ENCODE data around the gene STEAP2.

The STEAP2 gene

DNA sequence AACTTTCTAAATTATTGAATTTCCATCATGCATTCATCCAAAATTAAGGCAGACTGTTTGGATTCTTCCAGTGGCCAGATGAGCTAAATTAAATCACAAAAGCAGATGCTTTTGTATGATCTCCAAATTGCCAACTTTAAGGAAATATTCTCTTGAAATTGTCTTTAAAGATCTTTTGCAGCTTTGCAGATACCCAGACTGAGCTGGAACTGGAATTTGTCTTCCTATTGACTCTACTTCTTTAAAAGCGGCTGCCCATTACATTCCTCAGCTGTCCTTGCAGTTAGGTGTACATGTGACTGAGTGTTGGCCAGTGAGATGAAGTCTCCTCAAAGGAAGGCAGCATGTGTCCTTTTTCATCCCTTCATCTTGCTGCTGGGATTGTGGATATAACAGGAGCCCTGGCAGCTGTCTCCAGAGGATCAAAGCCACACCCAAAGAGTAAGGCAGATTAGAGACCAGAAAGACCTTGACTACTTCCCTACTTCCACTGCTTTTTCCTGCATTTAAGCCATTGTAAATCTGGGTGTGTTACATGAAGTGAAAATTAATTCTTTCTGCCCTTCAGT is 25.3 kb downstream of the STEAP2 start:
- TF ChIP-seq, protein P1, sequence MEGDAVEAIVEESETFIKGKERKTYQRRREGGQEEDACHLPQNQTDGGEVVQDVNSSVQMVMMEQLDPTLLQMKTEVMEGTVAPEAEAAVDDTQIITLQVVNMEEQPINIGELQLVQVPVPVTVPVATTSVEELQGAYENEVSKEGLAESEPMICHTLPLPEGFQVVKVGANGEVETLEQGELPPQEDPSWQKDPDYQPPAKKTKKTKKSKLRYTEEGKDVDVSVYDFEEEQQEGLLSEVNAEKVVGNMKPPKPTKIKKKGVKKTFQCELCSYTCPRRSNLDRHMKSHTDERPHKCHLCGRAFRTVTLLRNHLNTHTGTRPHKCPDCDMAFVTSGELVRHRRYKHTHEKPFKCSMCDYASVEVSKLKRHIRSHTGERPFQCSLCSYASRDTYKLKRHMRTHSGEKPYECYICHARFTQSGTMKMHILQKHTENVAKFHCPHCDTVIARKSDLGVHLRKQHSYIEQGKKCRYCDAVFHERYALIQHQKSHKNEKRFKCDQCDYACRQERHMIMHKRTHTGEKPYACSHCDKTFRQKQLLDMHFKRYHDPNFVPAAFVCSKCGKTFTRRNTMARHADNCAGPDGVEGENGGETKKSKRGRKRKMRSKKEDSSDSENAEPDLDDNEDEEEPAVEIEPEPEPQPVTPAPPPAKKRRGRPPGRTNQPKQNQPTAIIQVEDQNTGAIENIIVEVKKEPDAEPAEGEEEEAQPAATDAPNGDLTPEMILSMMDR (IDR thresholded peaks at IDR 0.05): no peak
- Histone ChIP-seq H3K4me2 (ENCODE audit: low read length) (no peak overlapping the region), H3K27ac (no peak overlapping the region), H3K4me1 (no peaks in the 10 kb centered on the region), H3K36me3 (ENCODE audit: control insufficient read depth, insufficient read depth, low read length) (no peaks in the 10 kb centered on the region), H3K9me3 (ENCODE audit: control insufficient read depth, low read length) (no peaks in the 10 kb centered on the region), H3K79me2 (no peaks in the 10 kb centered on the region), H2AFZ (no peak overlapping the region), H3K4me3 (ENCODE audit: low read depth, low read length) (no peak overlapping the region), H3K27me3 (ENCODE audit: control insufficient read depth, insufficient read depth, low read length) (no peaks in the 10 kb centered on the region), H3K9ac (no peak overlapping the region)

DNA sequence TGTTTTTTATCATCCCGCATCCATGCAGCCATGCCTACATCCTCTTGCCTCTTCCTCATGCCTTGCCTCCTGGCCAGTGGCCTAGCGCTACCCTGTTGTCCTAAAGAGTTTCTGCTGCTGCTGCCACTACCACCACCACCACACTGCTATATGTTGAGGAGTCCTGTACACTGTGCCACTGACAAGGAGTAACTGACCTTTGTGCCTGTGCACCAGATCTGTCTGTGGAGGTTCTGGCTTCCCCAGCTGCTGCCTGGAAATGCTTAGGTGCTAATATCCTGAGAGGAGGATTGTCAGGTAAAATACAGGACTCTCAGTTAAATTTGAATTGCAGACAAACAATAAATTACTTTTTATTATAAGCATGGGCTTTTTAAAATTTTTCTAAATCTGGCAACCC is 26.5 kb downstream of the STEAP2 start:
- no peak overlapping the region for H3K4me3 ChIP-seq (ENCODE audit: low read depth, low read length)
- no peaks in the 10 kb centered on the region for H3K79me2 ChIP-seq
- no peaks in the 10 kb centered on the region for H3K4me1 ChIP-seq
- TF ChIP-seq, protein P1 (IDR thresholded peaks at IDR 0.05): no peak
- no peak overlapping the region for H3K9ac ChIP-seq
- no peak overlapping the region for H2AFZ ChIP-seq
- no peaks in the 10 kb centered on the region for H3K27me3 ChIP-seq (ENCODE audit: control insufficient read depth, insufficient read depth, low read length)
- H3K36me3 ChIP-seq (ENCODE audit: control insufficient read depth, insufficient read depth, low read length): no peaks in the 10 kb centered on the region
- H3K9me3 ChIP-seq (ENCODE audit: control insufficient read depth, low read length): no peaks in the 10 kb centered on the region
- no peak overlapping the region for H3K27ac ChIP-seq
- no peak overlapping the region for H3K4me2 ChIP-seq (ENCODE audit: low read length)

DNA sequence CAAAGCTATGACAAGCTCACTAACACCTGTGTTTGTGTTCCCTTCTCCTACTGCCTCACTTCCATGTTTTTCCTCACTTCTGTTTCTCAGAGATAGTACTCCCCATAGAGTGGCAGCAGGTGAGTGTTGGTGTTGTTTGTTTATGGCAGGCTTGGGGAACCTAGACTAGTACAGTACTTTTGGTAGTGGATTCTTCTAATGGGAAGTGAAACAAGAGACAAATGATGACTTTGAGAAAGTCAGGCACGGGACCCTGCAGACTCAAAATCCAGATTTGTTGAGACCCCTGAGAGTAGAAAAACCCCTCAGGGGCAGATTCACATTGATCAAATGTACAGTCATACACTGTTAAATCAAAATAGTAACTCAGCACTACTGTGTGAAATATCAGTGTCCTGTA is 27.0 kb downstream of the STEAP2 start:
- no peaks in the 10 kb centered on the region for H3K36me3 ChIP-seq (ENCODE audit: control insufficient read depth, insufficient read depth, low read length)
- no peak overlapping the region for H3K4me3 ChIP-seq (ENCODE audit: low read depth, low read length)
- TF ChIP-seq, protein P1 (IDR thresholded peaks at IDR 0.05): no peak
- H2AFZ ChIP-seq: no peak overlapping the region
- no peak overlapping the region for H3K9ac ChIP-seq
- no peak overlapping the region for H3K27ac ChIP-seq
- H3K4me2 ChIP-seq (ENCODE audit: low read length): no peak overlapping the region
- H3K4me1 ChIP-seq: no peaks in the 10 kb centered on the region
- H3K27me3 ChIP-seq (ENCODE audit: control insufficient read depth, insufficient read depth, low read length): no peaks in the 10 kb centered on the region
- H3K79me2 ChIP-seq: no peaks in the 10 kb centered on the region
- H3K9me3 ChIP-seq (ENCODE audit: control insufficient read depth, low read length): no peaks in the 10 kb centered on the region

DNA sequence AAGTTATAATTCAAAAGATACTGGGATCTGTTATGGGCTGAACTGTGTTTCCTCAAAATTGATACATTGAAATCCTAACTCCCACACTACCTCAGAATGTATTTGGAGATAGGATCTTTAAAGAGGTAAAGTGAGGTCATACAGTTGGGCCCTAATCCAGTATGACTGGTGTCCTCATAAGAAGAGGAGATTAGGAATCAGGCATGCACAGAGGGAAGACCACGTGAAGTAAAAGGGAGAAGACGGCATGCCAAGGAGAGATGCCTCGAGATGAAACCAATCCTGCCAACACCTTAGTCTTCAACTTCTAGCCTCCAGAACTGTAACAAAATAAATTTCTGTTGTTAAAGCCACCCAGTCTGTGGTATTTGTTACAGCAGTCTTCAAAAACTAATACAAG is 27.5 kb downstream of the STEAP2 start:
- Histone ChIP-seq H3K9me3 (ENCODE audit: control insufficient read depth, low read length) (no peaks in the 10 kb centered on the region), H3K4me2 (ENCODE audit: low read length) (no peak overlapping the region), H3K4me1 (no peaks in the 10 kb centered on the region), H3K27ac (no peak overlapping the region), H3K36me3 (ENCODE audit: control insufficient read depth, insufficient read depth, low read length) (no peaks in the 10 kb centered on the region), H3K9ac (no peak overlapping the region), H3K4me3 (ENCODE audit: low read depth, low read length) (no peak overlapping the region), H2AFZ (no peak overlapping the region), H3K27me3 (ENCODE audit: control insufficient read depth, insufficient read depth, low read length) (no peaks in the 10 kb centered on the region), H3K79me2 (no peaks in the 10 kb centered on the region)
- TF ChIP-seq, protein P1 (IDR thresholded peaks at IDR 0.05): no peak

DNA sequence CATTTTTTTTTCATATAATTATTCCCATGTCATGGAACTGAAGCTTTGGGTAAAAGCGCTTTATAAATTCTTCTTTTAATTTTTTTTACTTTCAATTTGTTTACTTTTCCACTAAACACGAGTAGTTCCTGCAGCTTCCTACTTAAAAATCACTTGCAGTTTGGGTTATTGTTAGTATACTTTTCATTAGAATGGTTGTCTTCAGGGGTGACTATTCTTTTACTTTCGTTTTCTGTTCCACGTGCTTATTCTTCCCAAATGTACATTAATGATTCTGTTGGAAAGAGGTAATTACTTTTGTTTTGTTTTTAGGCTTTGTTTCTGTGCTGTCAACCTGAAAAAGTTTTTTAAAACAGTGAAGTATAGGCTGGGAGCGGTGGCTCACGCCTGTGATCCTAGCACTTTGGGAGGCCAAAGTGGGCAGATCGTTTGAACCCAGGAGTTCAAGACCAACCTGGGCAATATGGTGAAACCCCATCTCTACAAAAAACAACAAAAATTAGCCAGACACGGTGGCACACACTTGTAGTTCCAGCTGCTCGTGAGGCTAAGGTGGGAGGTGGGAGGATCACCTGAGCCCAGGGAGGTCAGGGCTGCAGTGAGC is 28.2 kb downstream of the STEAP2 start:
- H3K36me3 ChIP-seq (ENCODE audit: control insufficient read depth, insufficient read depth, low read length): no peaks in the 10 kb centered on the region
- no peak overlapping the region for H3K4me3 ChIP-seq (ENCODE audit: low read depth, low read length)
- no peak overlapping the region for H2AFZ ChIP-seq
- no peak overlapping the region for H3K4me2 ChIP-seq (ENCODE audit: low read length)
- no peak overlapping the region for H3K9ac ChIP-seq
- H3K4me1 ChIP-seq: no peaks in the 10 kb centered on the region
- no peak overlapping the region for H3K27ac ChIP-seq
- H3K27me3 ChIP-seq (ENCODE audit: control insufficient read depth, insufficient read depth, low read length): no peaks in the 10 kb centered on the region
- TF ChIP-seq, protein P1 (IDR thresholded peaks at IDR 0.05): no peak
- H3K79me2 ChIP-seq: peaks cover under 1% of the 10 kb centered on the region
- no peaks in the 10 kb centered on the region for H3K9me3 ChIP-seq (ENCODE audit: control insufficient read depth, low read length)
